H1 (cell line): Measurements from ENCODE around the gene FOXS1. TPM values are rescaled to one million over a fixed set of nuclear protein-coding genes. Genes with fewer than 3 reads are reported as not detected.

Experiments
- CTCF ChIA-PET: fragments of 300-600 bp; sonication (Branson Sonifier 250); formaldehyde crosslinking; loops from one replicate; lab custom pipeline; 2021; ENCODE audit not compliant: partially characterized antibody; lab: Charles Lee
- POLR2A ChIA-PET: fragments of 300-600 bp; sonication (Branson Sonifier 250); formaldehyde crosslinking; loops from one replicate; lab custom pipeline; 2021; ENCODE audit warnings: inconsistent platforms; ENCODE audit not compliant: partially characterized antibody; lab: Charles Lee
- DNase-seq, 2 experiments: peaks; one replicate each; pipeline versions ENCODE4 v3.0.0 to v3.0.0-alpha.2; 2010 to 2022; ENCODE audit warnings: low spot score in 2 of 2, low read depth in 1 of 2, mixed read lengths in 1 of 2
- FAIRE-seq: peaks from 2 replicates; lab custom pipeline; 2011; peaks lifted over from hg19 to GRCh38; lab: Jason Lieb, UNC
- H2AFZ ChIP-seq: 2 replicates; pipeline ENCODE4 v1.8.1; 2012; ENCODE audit warnings: low read length, inconsistent platforms
- H2AK5ac ChIP-seq: 2 replicates; pipeline ENCODE4 v1.6.1; 2013; ENCODE audit warnings: low read depth, low read length
- H2BK120ac ChIP-seq: replicated peaks from 2 replicates; pipeline ENCODE3; 2013; ENCODE audit warnings: low read depth, low read length, inconsistent platforms
- H2BK12ac ChIP-seq: 2 replicates; pipeline ENCODE4 v1.6.1; 2013; ENCODE audit warnings: low read depth, low read length
- H2BK15ac ChIP-seq: 2 replicates; pipeline ENCODE4 v1.6.1; 2013; ENCODE audit warnings: low read length
- H2BK20ac ChIP-seq: 2 replicates; pipeline ENCODE4 v1.6.1; 2013; ENCODE audit warnings: low read length
- H2BK5ac ChIP-seq: 2 replicates; pipeline ENCODE4 v1.6.1; 2013; ENCODE audit warnings: low read depth, low read length
- H3K14ac ChIP-seq: 2 replicates; pipeline ENCODE4 v1.6.1; 2013; ENCODE audit warnings: inconsistent platforms; ENCODE audit not compliant: insufficient read length
- H3K18ac ChIP-seq: 2 replicates; pipeline ENCODE4 v1.6.1; 2013; ENCODE audit warnings: low read length; ENCODE audit errors: extremely low read depth
- H3K23ac ChIP-seq: 2 replicates; pipeline ENCODE4 v1.6.1; 2013; ENCODE audit warnings: inconsistent platforms; ENCODE audit not compliant: insufficient read length
- H3K23me2 ChIP-seq: 2 replicates; pipeline ENCODE4 v1.6.1; 2013; ENCODE audit warnings: low read depth, low read length
- H3K27ac ChIP-seq: 2 replicates; pipeline ENCODE4 v1.6.1; 2011; ENCODE audit warnings: low read depth, low read length, inconsistent platforms
- H3K27me3 ChIP-seq, 4 experiments: replicated peaks in 1 of 4; 1 replicate in 1 of 4; 2 replicates in 3 of 4; pipeline versions ENCODE4 v1.6.1 to v1.8.1; 2011 to 2013; ENCODE audit warnings: low read length in 3 of 4, mild to moderate bottlenecking in 3 of 4, inconsistent platforms in 2 of 4, mixed read lengths in 2 of 4, moderate library complexity in 1 of 4; ENCODE audit not compliant: control insufficient read depth in 3 of 4, insufficient read depth in 3 of 4; ENCODE audit errors: extremely low read depth in 1 of 4
- H3K36me3 ChIP-seq, 4 experiments: 2 replicates each; pipeline versions ENCODE4 v1.6.1 to v1.8.1; 2011 to 2013; ENCODE audit warnings: mild to moderate bottlenecking in 4 of 4, low read length in 3 of 4, moderate library complexity in 2 of 4, control low read depth in 1 of 4, inconsistent platforms in 1 of 4; ENCODE audit not compliant: insufficient read depth in 4 of 4, control insufficient read depth in 2 of 4
- H3K4ac ChIP-seq: replicated peaks from 2 replicates; pipeline ENCODE3; 2013; ENCODE audit warnings: low read length, low read depth, mixed read lengths, inconsistent platforms; ENCODE audit not compliant: insufficient read length
- H3K4me1 ChIP-seq, 4 experiments: replicated peaks in 1 of 4; 1 replicate in 1 of 4; 2 replicates in 3 of 4; pipeline versions ENCODE4 v1.6.1 to v1.8.1; 2011 to 2013; ENCODE audit warnings: low read length in 3 of 4, inconsistent platforms in 2 of 4, mixed read lengths in 1 of 4; ENCODE audit not compliant: insufficient read depth in 4 of 4, control insufficient read depth in 3 of 4
- H3K4me2 ChIP-seq, 2 experiments: 2 replicates each; pipeline versions ENCODE4 v1.6.1 to v1.8.1; 2011 to 2013; ENCODE audit warnings: low read depth in 2 of 2, low read length in 2 of 2, control low read depth in 1 of 2, inconsistent platforms in 1 of 2, mild to moderate bottlenecking in 1 of 2; ENCODE audit not compliant: insufficient read depth in 1 of 2
- H3K4me3 ChIP-seq, 4 experiments: fragments of 200-600, 300-600 bp in 1 of 4; sonication (generic), shearing (Covaris generic), sonication (Bioruptor Twin) in 1 of 4; 2 replicates each; pipeline versions ENCODE4 v1.5.1 to v1.8.1; 2011 to 2016; ENCODE audit warnings: low read length in 4 of 4, low read depth in 3 of 4, control low read depth in 2 of 4, inconsistent platforms in 2 of 4, mild to moderate bottlenecking in 2 of 4, mixed read lengths in 1 of 4, moderate library complexity in 1 of 4; ENCODE audit not compliant: insufficient read depth in 2 of 4; ENCODE audit errors: extremely low read depth in 1 of 4
- H3K56ac ChIP-seq: replicated peaks from 2 replicates; pipeline ENCODE3; 2013; ENCODE audit warnings: low read depth, mild to moderate bottlenecking, mixed read lengths, low read length, inconsistent platforms; ENCODE audit not compliant: insufficient read length
- H3K79me1 ChIP-seq: 2 replicates; pipeline ENCODE4 v1.6.1; 2013; ENCODE audit warnings: low read depth, low read length, control low read depth
- H3K79me2 ChIP-seq, 2 experiments: 2 replicates each; pipeline versions ENCODE4 v1.6.1 to v1.8.1; 2012 to 2013; ENCODE audit warnings: low read length in 2 of 2, mild to moderate bottlenecking in 2 of 2, inconsistent platforms in 1 of 2; ENCODE audit not compliant: insufficient read depth in 2 of 2, control insufficient read depth in 1 of 2
- H3K9ac ChIP-seq, 4 experiments: replicated peaks in 1 of 4; 1 replicate in 1 of 4; 2 replicates in 3 of 4; pipeline versions ENCODE4 v1.6.1 to v1.8.1; 2011 to 2013; ENCODE audit warnings: low read depth in 3 of 4, low read length in 3 of 4, control low read depth in 2 of 4, mild to moderate bottlenecking in 2 of 4, moderate library complexity in 2 of 4, inconsistent platforms in 1 of 4; ENCODE audit errors: extremely low read depth in 1 of 4
- H3K9me3 ChIP-seq, 2 experiments: 2 replicates each; pipeline versions ENCODE4 v1.6.1 to v1.8.1; 2012 to 2013; ENCODE audit warnings: mild to moderate bottlenecking in 2 of 2, moderate library complexity in 2 of 2, control low read depth in 1 of 2, inconsistent platforms in 1 of 2, low read depth in 1 of 2, low read length in 1 of 2, mixed read lengths in 1 of 2; ENCODE audit not compliant: insufficient read depth in 2 of 2
- H4K20me1 ChIP-seq, 2 experiments: replicated peaks in 1 of 2; 2 replicates each; pipeline versions ENCODE3 to v1.8.1; 2011 to 2013; ENCODE audit warnings: inconsistent platforms in 2 of 2, low read length in 2 of 2, mild to moderate bottlenecking in 1 of 2; ENCODE audit not compliant: insufficient read depth in 2 of 2, control insufficient read depth in 1 of 2
- H4K5ac ChIP-seq: 2 replicates; pipeline ENCODE4 v1.6.1; 2013; ENCODE audit warnings: low read length, low read depth, mixed read lengths, inconsistent platforms; ENCODE audit not compliant: insufficient read length
- H4K8ac ChIP-seq: 2 replicates; pipeline ENCODE4 v1.8.0; 2013; ENCODE audit warnings: mild to moderate bottlenecking, moderate library complexity, low read length, inconsistent platforms; ENCODE audit not compliant: insufficient read depth; ENCODE audit errors: extremely low read depth
- H4K91ac ChIP-seq: replicated peaks from 2 replicates; pipeline ENCODE3; 2013; ENCODE audit warnings: low read length, mixed read lengths, inconsistent platforms; ENCODE audit not compliant: insufficient read length
- BACH1 ChIP-seq: IDR thresholded peaks from 2 replicates; pipeline ENCODE4 v1.6.1; 2012; ENCODE audit warnings: low read length, improper control_type of control experiment
- CREB1 ChIP-seq: IDR thresholded peaks from 2 replicates; pipeline ENCODE4 v1.6.1; 2012; ENCODE audit warnings: inconsistent platforms
- EZH2 ChIP-seq: fragments of 200-600 bp; sonication (generic); IDR thresholded peaks from 2 replicates; pipeline ENCODE4 v1.7.1; 2012; ENCODE audit warnings: low read depth, mild to moderate bottlenecking, moderate library complexity, low read length, inconsistent platforms; ENCODE audit not compliant: severe bottlenecking
- GTF2F1 ChIP-seq: IDR thresholded peaks from 2 replicates; pipeline ENCODE4 v1.6.1; 2012; ENCODE audit warnings: low read depth, low read length, improper control_type of control experiment, borderline replicate concordance
- JUN ChIP-seq: IDR thresholded peaks from 2 replicates; pipeline ENCODE4 v1.6.1; 2011; ENCODE audit warnings: low read depth, mild to moderate bottlenecking, improper control_type of control experiment, low read length
- POLR2A ChIP-seq, 2 experiments: IDR thresholded peaks; 1 replicate in 1 of 2; 2 replicates in 1 of 2; pipeline ENCODE4 v1.6.1; 2011; ENCODE audit warnings: low read depth in 2 of 2, low read length in 2 of 2, mild to moderate bottlenecking in 2 of 2; ENCODE audit errors: control extremely low read depth in 1 of 2
- RBBP5 ChIP-seq: IDR thresholded peaks from 2 replicates; pipeline ENCODE4 v1.7.1; 2012; ENCODE audit warnings: low read depth, mild to moderate bottlenecking, inconsistent platforms, low read length, moderate library complexity, borderline replicate concordance
- RXRA ChIP-seq: IDR thresholded peaks from 2 replicates; pipeline ENCODE4 v1.6.1; 2011; ENCODE audit warnings: low read depth, mild to moderate bottlenecking, low read length, moderate library complexity; ENCODE audit not compliant: insufficient read depth
- SRF ChIP-seq: IDR thresholded peaks from 2 replicates; pipeline ENCODE4 v1.6.1; 2011; ENCODE audit warnings: mild to moderate bottlenecking, low read depth, low read length, moderate library complexity
- WGBS, 2 experiments: shearing (Covaris generic) in 1 of 2; methylation state at CpG; one replicate each; pipeline versions ENCODE4 v1.1.6 to v1.1.7; 2013 to 2015; ENCODE audit warnings: low lambda C conversion rate in 2 of 2, mixed read lengths in 2 of 2, inconsistent platforms in 1 of 2, low coverage in 1 of 2, missing lambda C conversion rate in 1 of 2; ENCODE audit not compliant: insufficient replicate concordance in 2 of 2, insufficient coverage in 1 of 2, insufficient read length in 1 of 2; ENCODE audit errors: extremely low coverage in 1 of 2, missing lambda C conversion rate in 1 of 2; 5-methylcytosine and 5-hydroxymethylcytosine counted together
- polyA plus RNA-seq, 7 experiments: library from polyadenylated mRNA; depleted of rRNA in 3 of 7; stranded (reverse) in 5 of 7; unstranded in 2 of 7; fragments of >200 nt in 5 of 7; fragments of 200-250 nt in 2 of 7; gene quantifications; 1 replicate in 5 of 7; 2 replicates in 1 of 7; 4 replicates in 1 of 7; pipeline versions ENCODE4 v1.2.1 to v1.2.3, GENCODE V29; 2011 to 2013; ENCODE audit warnings: missing spikeins in 2 of 7, mixed read lengths in 2 of 7
- total RNA-seq: library from RNA; stranded (reverse); fragmentation: NEBNext Ultra II Directional; extraction: Animal tissue kit (Norgen Biotek cat#: 25700); gene quantifications from 2 replicates; pipeline ENCODE4 v1.2.1, GENCODE V29; 2021

Gene FOXS1
- total and polyA plus RNA-seq, 2 of the 8 experiments (the other 6 are each of a cell fraction or from before 2014, with no cell fraction given) = 0.45 TPM; not detected in 1

- Histone ChIP-seq H4K91ac (no peak overlapping the region), H2BK5ac (no peak overlapping the region), H3K27ac (no peak overlapping the region), H3K4me1 (peaks cover 4 to 9% (median 8%) of the 10 kb centered on the region in 4 experiments; a peak in 6 of 7 replicates), H2AFZ (no peak overlapping the region), H3K27me3 (no peaks in the 10 kb centered on the region), H3K4me2 (no peak overlapping the region), H3K9me3 (no peaks in the 10 kb centered on the region), H2BK15ac (no peak overlapping the region), H3K4ac (no peak overlapping the region), H4K8ac (no peak overlapping the region), H4K5ac (no peak overlapping the region), H2AK5ac (no peak overlapping the region), H3K56ac (no peak overlapping the region), H2BK12ac (no peak overlapping the region), H3K79me1 (no peaks in the 10 kb centered on the region), H3K4me3 (no peak overlapping the region), H2BK120ac (no peak overlapping the region), H3K18ac (no peak overlapping the region), H3K9ac (no peak overlapping the region), H2BK20ac (no peak overlapping the region), H3K23ac (no peak overlapping the region), H4K20me1 (no peaks in the 10 kb centered on the region), H3K23me2 (no peaks in the 10 kb centered on the region), H3K79me2 (no peaks in the 10 kb centered on the region), H3K36me3 (peaks cover 0 to 2% (median 0%) of the 10 kb centered on the region in 4 experiments; a peak in 2 of 8 replicates), H3K14ac (no peak overlapping the region)
- FAIRE-seq (no peak), DNase-seq (no peak)
- CTCF ChIA-PET = interaction anchor here (1.2 to 2.6 kb wide), 3 partner anchors 12 to 220 kb away, joined by 3 to 12 read pairs (median 3); no protein-coding TSS in a partner anchor
- POLR2A ChIA-PET = no interaction called here
- WGBS, 2 experiments = 96% methylated on average over 4 of the region's 4 CpGs; no CpG with 5 or more reads in 1 of the 2 experiments
- TF ChIP-seq BACH1 (no peak), EZH2 (no peak), POLR2A (IDR thresholded peaks at IDR 0.05; ENCODE audit: control extremely low read depth in 1 of 2, low read depth in 2 of 2, low read length in 2 of 2) (no peak), RBBP5 (no peak), GTF2F1 (no peak), JUN (no peak), CREB1 (no peak), RXRA (no peak), SRF (no peak)
Observed at GRCh38 chr20:31811198-31811597, 34.2 kb downstream of the FOXS1 start.
